Measurements from ENCODE around the gene HHIP.

HHIP gene

DNA sequence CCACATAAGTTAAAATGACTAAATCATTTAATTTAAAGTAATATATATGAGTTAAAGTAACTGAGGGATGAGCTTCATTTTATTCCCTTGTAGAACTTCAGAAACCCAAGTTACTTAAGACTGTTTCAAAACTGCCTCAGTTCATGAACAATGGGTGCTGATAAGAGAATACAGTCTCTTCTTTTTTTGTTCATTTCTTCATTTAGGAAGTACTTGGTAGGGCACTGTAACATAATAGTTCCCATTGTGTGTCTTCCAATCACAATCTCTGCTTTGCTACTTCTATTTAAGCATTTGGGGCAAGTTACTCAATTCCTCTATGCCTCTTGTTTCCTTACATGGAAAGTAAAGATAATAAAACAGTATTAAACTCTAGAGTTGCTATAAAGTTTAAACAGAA lies 50.4 kb downstream of the HHIP start:
- Histone ChIP-seq H3K4me1 (ENCODE audit: control insufficient read depth, insufficient read depth, low read length) (no peaks in the 10 kb centered on the region), H3K9ac (ENCODE audit: low read length) (no peak overlapping the region), H3K27me3 (ENCODE audit: control insufficient read depth, insufficient read depth, low read length) (no peaks in the 10 kb centered on the region), H3K4me3 (ENCODE audit: low read length) (no peak overlapping the region), H3K27ac (ENCODE audit: low read depth, low read length) (no peak overlapping the region), H3K36me3 (ENCODE audit: control insufficient read depth, insufficient read depth, low read length) (no peaks in the 10 kb centered on the region)

DNA sequence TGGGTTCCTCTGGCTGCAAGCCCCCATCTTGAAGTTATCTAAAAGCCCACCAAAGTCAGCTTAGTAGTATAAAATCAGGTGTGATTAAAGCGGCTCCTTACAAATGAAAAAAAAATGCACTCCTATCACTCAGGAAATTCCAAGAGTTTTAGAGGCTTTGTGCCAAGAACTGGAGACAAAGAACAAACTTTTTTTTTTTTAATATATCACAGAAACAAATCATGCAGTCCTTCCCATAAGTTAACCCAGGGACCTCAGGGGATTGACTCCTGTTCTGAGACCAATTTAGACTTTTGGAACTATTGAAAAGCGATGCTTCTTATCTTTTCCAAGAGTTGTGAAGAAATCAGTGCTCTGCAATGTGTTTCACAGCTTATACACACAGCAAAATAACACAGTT lies 53.6 kb downstream of the HHIP start:
- no peak overlapping the region for H3K9ac ChIP-seq (ENCODE audit: low read length)
- H3K27me3 ChIP-seq (ENCODE audit: control insufficient read depth, insufficient read depth, low read length): no peaks in the 10 kb centered on the region
- H3K27ac ChIP-seq (ENCODE audit: low read depth, low read length): no peak overlapping the region
- H3K4me3 ChIP-seq (ENCODE audit: low read length): no peak overlapping the region
- no peaks in the 10 kb centered on the region for H3K4me1 ChIP-seq (ENCODE audit: control insufficient read depth, insufficient read depth, low read length)
- H3K36me3 ChIP-seq (ENCODE audit: control insufficient read depth, insufficient read depth, low read length): no peaks in the 10 kb centered on the region

- Histone ChIP-seq H3K4me3 (ENCODE audit: low read length) (no peak overlapping the region), H3K27ac (ENCODE audit: low read depth, low read length) (no peak overlapping the region), H3K36me3 (ENCODE audit: control insufficient read depth, insufficient read depth, low read length) (no peaks in the 10 kb centered on the region), H3K9ac (ENCODE audit: low read length) (no peak overlapping the region), H3K4me1 (ENCODE audit: control insufficient read depth, insufficient read depth, low read length) (no peaks in the 10 kb centered on the region), H3K27me3 (ENCODE audit: control insufficient read depth, insufficient read depth, low read length) (no peaks in the 10 kb centered on the region)
Observed at GRCh38 chr4:144701683-144702233, 55.8 kb downstream of the HHIP start.

- no peaks in the 10 kb centered on the region for H3K27me3 ChIP-seq (ENCODE audit: control insufficient read depth, insufficient read depth, low read length)
- H3K27ac ChIP-seq (ENCODE audit: low read depth, low read length): no peak overlapping the region
- no peak overlapping the region for H3K4me3 ChIP-seq (ENCODE audit: low read length)
- no peak overlapping the region for H3K9ac ChIP-seq (ENCODE audit: low read length)
- H3K36me3 ChIP-seq (ENCODE audit: control insufficient read depth, insufficient read depth, low read length): no peaks in the 10 kb centered on the region
- H3K4me1 ChIP-seq (ENCODE audit: control insufficient read depth, insufficient read depth, low read length): no peaks in the 10 kb centered on the region
Observed at GRCh38 chr4:144703494-144703893, 57.5 kb downstream of the HHIP start.

GRCh38 chr4:144705601-144706590 lies 59.9 kb downstream of the HHIP start:
- no peak overlapping the region for H3K4me3 ChIP-seq (ENCODE audit: low read length)
- no peak overlapping the region for H3K27ac ChIP-seq (ENCODE audit: low read depth, low read length)
- H3K9ac ChIP-seq (ENCODE audit: low read length): no peak overlapping the region
- no peaks in the 10 kb centered on the region for H3K27me3 ChIP-seq (ENCODE audit: control insufficient read depth, insufficient read depth, low read length)
- no peaks in the 10 kb centered on the region for H3K4me1 ChIP-seq (ENCODE audit: control insufficient read depth, insufficient read depth, low read length)
- H3K36me3 ChIP-seq (ENCODE audit: control insufficient read depth, insufficient read depth, low read length): no peaks in the 10 kb centered on the region

- no peaks in the 10 kb centered on the region for H3K27me3 ChIP-seq (ENCODE audit: control insufficient read depth, insufficient read depth, low read length)
- H3K36me3 ChIP-seq (ENCODE audit: control insufficient read depth, insufficient read depth, low read length): no peaks in the 10 kb centered on the region
- H3K27ac ChIP-seq (ENCODE audit: low read depth, low read length): no peak overlapping the region
- no peaks in the 10 kb centered on the region for H3K4me1 ChIP-seq (ENCODE audit: control insufficient read depth, insufficient read depth, low read length)
- H3K9ac ChIP-seq (ENCODE audit: low read length): no peak overlapping the region
- no peak overlapping the region for H3K4me3 ChIP-seq (ENCODE audit: low read length)
Observed at GRCh38 chr4:144709159-144709558, 63.2 kb downstream of the HHIP start.

DNA sequence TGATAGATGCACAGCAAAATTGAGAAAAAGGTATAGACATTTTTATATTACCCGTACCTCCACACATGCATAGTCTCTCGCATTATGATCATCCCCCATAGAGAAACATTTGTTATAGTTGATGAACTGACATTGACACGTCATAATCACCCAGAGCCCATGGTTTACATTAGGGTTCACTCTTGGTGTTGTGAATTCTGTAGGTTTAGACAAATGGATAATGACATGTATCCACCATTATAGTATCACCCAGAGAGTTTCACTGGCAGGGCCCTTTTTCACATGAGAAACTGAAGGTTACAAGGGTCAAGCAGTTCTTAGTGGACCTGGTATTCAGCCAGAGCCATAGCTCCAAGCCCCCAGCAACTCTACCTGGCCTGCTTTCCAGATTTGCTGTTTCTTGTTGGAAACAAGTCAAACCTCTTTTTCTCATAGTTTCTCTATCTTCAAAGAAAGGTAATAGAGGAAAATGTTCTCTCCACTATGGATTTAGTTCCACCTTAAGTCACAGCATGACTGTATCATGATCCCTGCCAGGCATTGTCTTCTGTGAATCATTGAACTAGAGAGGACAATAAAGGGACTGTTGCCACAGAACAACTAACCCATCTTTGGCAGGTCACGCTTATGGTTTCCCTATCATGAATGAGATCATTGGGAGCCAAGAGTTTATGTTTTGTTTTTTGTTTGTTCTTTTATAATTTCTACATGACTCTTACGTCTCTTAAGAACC lies 64.0 kb downstream of the HHIP start:
- Histone ChIP-seq H3K9ac (ENCODE audit: low read length) (no peak overlapping the region), H3K36me3 (ENCODE audit: control insufficient read depth, insufficient read depth, low read length) (no peaks in the 10 kb centered on the region), H3K4me3 (ENCODE audit: low read length) (no peak overlapping the region), H3K4me1 (ENCODE audit: control insufficient read depth, insufficient read depth, low read length) (no peaks in the 10 kb centered on the region), H3K27ac (ENCODE audit: low read depth, low read length) (no peak overlapping the region), H3K27me3 (ENCODE audit: control insufficient read depth, insufficient read depth, low read length) (no peaks in the 10 kb centered on the region)

DNA sequence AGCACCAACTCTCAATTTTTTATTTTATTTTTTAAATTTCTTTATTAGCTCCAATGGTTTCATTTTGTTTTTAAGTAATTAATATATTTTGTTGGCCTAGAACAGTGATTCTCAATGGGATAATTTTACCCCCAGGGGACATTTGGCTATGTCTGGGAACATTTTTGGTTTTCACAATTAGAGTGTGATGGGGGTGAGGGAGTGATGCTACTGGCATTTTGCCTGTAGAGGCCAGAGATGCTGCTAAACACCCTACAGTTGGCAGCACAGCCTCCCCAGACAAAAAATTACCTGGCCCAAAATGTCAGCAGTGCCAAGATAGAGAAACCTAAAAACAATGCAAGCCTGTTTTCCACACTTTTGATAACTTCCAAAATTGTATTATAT lies 64.6 kb downstream of the HHIP start:
- H3K27ac ChIP-seq (ENCODE audit: low read depth, low read length): no peak overlapping the region
- H3K9ac ChIP-seq (ENCODE audit: low read length): no peak overlapping the region
- no peaks in the 10 kb centered on the region for H3K36me3 ChIP-seq (ENCODE audit: control insufficient read depth, insufficient read depth, low read length)
- H3K4me3 ChIP-seq (ENCODE audit: low read length): no peak overlapping the region
- H3K4me1 ChIP-seq (ENCODE audit: control insufficient read depth, insufficient read depth, low read length): no peaks in the 10 kb centered on the region
- H3K27me3 ChIP-seq (ENCODE audit: control insufficient read depth, insufficient read depth, low read length): no peaks in the 10 kb centered on the region

GRCh38 chr4:144711700-144712456 lies 65.9 kb downstream of the HHIP start:
- no peaks in the 10 kb centered on the region for H3K27me3 ChIP-seq (ENCODE audit: control insufficient read depth, insufficient read depth, low read length)
- H3K4me1 ChIP-seq (ENCODE audit: control insufficient read depth, insufficient read depth, low read length): no peaks in the 10 kb centered on the region
- no peaks in the 10 kb centered on the region for H3K36me3 ChIP-seq (ENCODE audit: control insufficient read depth, insufficient read depth, low read length)
- no peak overlapping the region for H3K4me3 ChIP-seq (ENCODE audit: low read length)
- H3K27ac ChIP-seq (ENCODE audit: low read depth, low read length): no peak overlapping the region
- no peak overlapping the region for H3K9ac ChIP-seq (ENCODE audit: low read length)

- no peaks in the 10 kb centered on the region for H3K36me3 ChIP-seq (ENCODE audit: control insufficient read depth, insufficient read depth, low read length)
- no peaks in the 10 kb centered on the region for H3K27me3 ChIP-seq (ENCODE audit: control insufficient read depth, insufficient read depth, low read length)
- no peak overlapping the region for H3K27ac ChIP-seq (ENCODE audit: low read depth, low read length)
Observed at GRCh38 chr4:144712775-144713174, 66.8 kb downstream of the HHIP start.

GRCh38 chr4:144714166-144714565 lies 68.2 kb downstream of the HHIP start:
- Histone ChIP-seq H3K27ac (ENCODE audit: low read depth, low read length) (no peak overlapping the region), H3K4me3 (ENCODE audit: low read length) (no peak overlapping the region), H3K27me3 (ENCODE audit: control insufficient read depth, insufficient read depth, low read length) (no peaks in the 10 kb centered on the region), H3K36me3 (ENCODE audit: control insufficient read depth, insufficient read depth, low read length) (no peaks in the 10 kb centered on the region), H3K9ac (ENCODE audit: low read length) (no peak overlapping the region), H3K4me1 (ENCODE audit: control insufficient read depth, insufficient read depth, low read length) (no peaks in the 10 kb centered on the region)

More at GRCh38 chr4:144712775-144713174, 66.8 kb downstream of the HHIP start:
- Histone ChIP-seq H3K9ac (ENCODE audit: low read length) (no peak overlapping the region), H3K4me3 (ENCODE audit: low read length) (no peak overlapping the region), H3K4me1 (ENCODE audit: control insufficient read depth, insufficient read depth, low read length) (no peaks in the 10 kb centered on the region)

DNA sequence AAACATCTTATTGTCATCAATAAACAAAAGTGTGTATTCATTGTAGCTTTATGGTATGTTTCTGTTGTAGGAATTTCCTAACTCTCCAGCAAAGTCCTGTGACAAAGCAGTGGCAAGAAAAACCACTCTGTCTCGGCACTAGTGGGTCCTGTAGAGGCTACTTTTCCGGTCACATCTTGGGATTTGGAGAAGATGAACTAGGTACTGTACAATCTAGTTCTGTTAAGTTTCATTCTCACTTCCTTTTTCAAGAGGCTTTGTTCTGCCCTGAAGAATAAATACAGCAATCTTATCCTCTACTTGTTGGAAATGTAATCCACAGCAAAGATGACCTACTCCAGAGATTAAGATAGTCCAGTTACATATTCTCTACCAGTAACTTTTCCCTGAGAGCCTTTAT lies 69.3 kb downstream of the HHIP start:
- Histone ChIP-seq H3K4me1 (ENCODE audit: control insufficient read depth, insufficient read depth, low read length) (no peaks in the 10 kb centered on the region), H3K36me3 (ENCODE audit: control insufficient read depth, insufficient read depth, low read length) (no peaks in the 10 kb centered on the region), H3K9ac (ENCODE audit: low read length) (no peak overlapping the region), H3K27me3 (ENCODE audit: control insufficient read depth, insufficient read depth, low read length) (no peaks in the 10 kb centered on the region), H3K4me3 (ENCODE audit: low read length) (no peak overlapping the region), H3K27ac (ENCODE audit: low read depth, low read length) (no peak overlapping the region)

Data from rectal smooth muscle tissue (tissue), 1 donor.